ENCODE results near the gene TMEM9B. TPM values are rescaled to one million over a fixed set of nuclear protein-coding genes. Genes with fewer than 3 reads are reported as not detected.
"Not testable (repeated sequence)": the region's sequence is repeated elsewhere in the genome, so short reads cannot be mapped to it uniquely, and the experiment has no call there.

The TMEM9B gene
- total and polyA plus RNA-seq, 3 experiments from 2014 or later = 31.3 to 113 (median 32.7) TPM

GRCh38 chr11:8987446-8987845 lies 23.2 kb upstream of the TMEM9B start:
- Histone ChIP-seq H3K27ac (ENCODE audit: low read depth, low read length) (no peak overlapping the region), H3K36me3 (ENCODE audit: insufficient read depth, low read length) (no peaks in the 10 kb centered on the region), H3K9me3 (ENCODE audit: low read length) (no peaks in the 10 kb centered on the region), H3K4me3 (ENCODE audit: low read length) (no peak overlapping the region), H3K4me1 (ENCODE audit: insufficient read depth, low read length) (no peaks in the 10 kb centered on the region), H3K27me3 (ENCODE audit: insufficient read depth, low read length, poor library complexity, severe bottlenecking) (no peaks in the 10 kb centered on the region)
- POLR2A ChIA-PET = no interaction called here
- Mint-ChIP-seq H3K36me3 (no peaks in the 10 kb centered on the region), H3K9me3 (no peaks in the 10 kb centered on the region), H3K27ac (no peak overlapping the region), H3K27me3 (peaks cover 3 to 19% of the 10 kb centered on the region in 2 donors), H3K4me3 (no peak overlapping the region), H3K4me1 (no peaks in the 10 kb centered on the region)
- CTCF ChIA-PET = no interaction called here
- no peak for DNase-seq

- CTCF ChIA-PET; H3K27ac ChIP-seq (ENCODE audit: low read depth, low read length); DNase-seq; H3K4me3 ChIP-seq (ENCODE audit: low read length); H3K27ac Mint-ChIP-seq; H3K27me3 ChIP-seq (ENCODE audit: insufficient read depth, low read length, poor library complexity, severe bottlenecking); H3K36me3 Mint-ChIP-seq; H3K36me3 ChIP-seq (ENCODE audit: insufficient read depth, low read length); H3K4me3 Mint-ChIP-seq; H3K4me1 Mint-ChIP-seq; POLR2A ChIA-PET; H3K9me3 ChIP-seq (ENCODE audit: low read length); H3K4me1 ChIP-seq (ENCODE audit: insufficient read depth, low read length); H3K9me3 Mint-ChIP-seq: not testable (repeated sequence)
- peaks cover 3 to 19% of the 10 kb centered on the region in 2 donors for H3K27me3 Mint-ChIP-seq
Observed at GRCh38 chr11:8986772-8987171, 22.5 kb upstream of the TMEM9B start.

- H3K27me3 Mint-ChIP-seq = peaks cover 3 to 14% of the 10 kb centered on the region in 2 donors
- no peak for DNase-seq
- Histone ChIP-seq H3K27ac (ENCODE audit: low read depth, low read length) (no peak overlapping the region), H3K4me3 (ENCODE audit: low read length) (no peak overlapping the region), H3K27me3 (ENCODE audit: insufficient read depth, low read length, poor library complexity, severe bottlenecking) (no peaks in the 10 kb centered on the region), H3K9me3 (ENCODE audit: low read length) (no peaks in the 10 kb centered on the region), H3K4me1 (ENCODE audit: insufficient read depth, low read length) (no peaks in the 10 kb centered on the region), H3K36me3 (ENCODE audit: insufficient read depth, low read length) (no peaks in the 10 kb centered on the region)
- no peaks in the 10 kb centered on the region for H3K9me3 Mint-ChIP-seq
- CTCF ChIA-PET = no interaction called here
- H3K4me3 Mint-ChIP-seq = no peak overlapping the region
- H3K4me1 Mint-ChIP-seq = no peaks in the 10 kb centered on the region
- no peak overlapping the region for H3K27ac Mint-ChIP-seq
- POLR2A ChIA-PET = no interaction called here
- H3K36me3 Mint-ChIP-seq = no peaks in the 10 kb centered on the region
Observed at GRCh38 chr11:8985462-8985861, 21.2 kb upstream of the TMEM9B start.

- no peak for DNase-seq
- Mint-ChIP-seq H3K9me3 (no peaks in the 10 kb centered on the region), H3K27me3 (peaks cover 0 to 9% of the 10 kb centered on the region in 2 donors), H3K4me1 (no peaks in the 10 kb centered on the region), H3K27ac (no peak overlapping the region), H3K36me3 (no peaks in the 10 kb centered on the region), H3K4me3 (no peak overlapping the region)
- no peak overlapping the region for H3K4me3 ChIP-seq (ENCODE audit: low read length)
- no peak overlapping the region for H3K27ac ChIP-seq (ENCODE audit: low read depth, low read length)
- H3K4me1 ChIP-seq (ENCODE audit: insufficient read depth, low read length) = no peaks in the 10 kb centered on the region
- no peaks in the 10 kb centered on the region for H3K27me3 ChIP-seq (ENCODE audit: insufficient read depth, low read length, poor library complexity, severe bottlenecking)
- CTCF ChIA-PET = no interaction called here
- H3K9me3 ChIP-seq (ENCODE audit: low read length) = no peaks in the 10 kb centered on the region
- H3K36me3 ChIP-seq (ENCODE audit: insufficient read depth, low read length) = no peaks in the 10 kb centered on the region
- POLR2A ChIA-PET = no interaction called here
Observed at GRCh38 chr11:8983552-8983951, 19.3 kb upstream of the TMEM9B start.

GRCh38 chr11:8980485-8980884 lies 16.2 kb upstream of the TMEM9B start:
- ChIA-PET POLR2A (no interaction called here), CTCF (no interaction called here)
- H3K4me1 ChIP-seq (ENCODE audit: insufficient read depth, low read length) = no peaks in the 10 kb centered on the region
- H3K27ac Mint-ChIP-seq = no peak overlapping the region
- DNase-seq = no peak
- H3K9me3 ChIP-seq (ENCODE audit: low read length) = no peaks in the 10 kb centered on the region
- H3K4me3 ChIP-seq (ENCODE audit: low read length) = no peak overlapping the region
- no peaks in the 10 kb centered on the region for H3K9me3 Mint-ChIP-seq
- H3K27me3 ChIP-seq (ENCODE audit: insufficient read depth, low read length, poor library complexity, severe bottlenecking) = no peaks in the 10 kb centered on the region
- no peaks in the 10 kb centered on the region for H3K27me3 Mint-ChIP-seq
- no peaks in the 10 kb centered on the region for H3K36me3 Mint-ChIP-seq
- H3K36me3 ChIP-seq (ENCODE audit: insufficient read depth, low read length) = no peaks in the 10 kb centered on the region
- no peak overlapping the region for H3K4me3 Mint-ChIP-seq
- no peak overlapping the region for H3K27ac ChIP-seq (ENCODE audit: low read depth, low read length)
- no peaks in the 10 kb centered on the region for H3K4me1 Mint-ChIP-seq

GRCh38 chr11:8979365-8979764 lies 15.1 kb upstream of the TMEM9B start:
- CTCF ChIA-PET, POLR2A ChIA-PET: not testable (repeated sequence)

GRCh38 chr11:8973121-8973520 lies 8.9 kb upstream of the TMEM9B start:
- Mint-ChIP-seq H3K4me1 (no peaks in the 10 kb centered on the region), H3K27me3 (no peaks in the 10 kb centered on the region), H3K9me3 (no peaks in the 10 kb centered on the region), H3K4me3 (no peak overlapping the region), H3K27ac (peak overlapping the region in 1 of 8 donors; percentile 17), H3K36me3 (peaks cover 0 to 5% (median 0%) of the 10 kb centered on the region in 3 donors)
- Histone ChIP-seq H3K36me3 (ENCODE audit: insufficient read depth, low read length) (no peaks in the 10 kb centered on the region), H3K27me3 (ENCODE audit: insufficient read depth, low read length, poor library complexity, severe bottlenecking) (no peaks in the 10 kb centered on the region), H3K9me3 (ENCODE audit: low read length) (no peaks in the 10 kb centered on the region), H3K4me3 (ENCODE audit: low read length) (no peak overlapping the region), H3K27ac (ENCODE audit: low read depth, low read length) (no peak overlapping the region), H3K4me1 (ENCODE audit: insufficient read depth, low read length) (no peaks in the 10 kb centered on the region)
- no peak for DNase-seq
- ChIA-PET POLR2A (interaction anchor here (0.6 kb wide), 1 partner anchor 8 kb away, joined by 3 read pairs; no protein-coding TSS in a partner anchor), CTCF (no interaction called here)

More at GRCh38 chr11:8979365-8979764, 15.1 kb upstream of the TMEM9B start:
- not testable (repeated sequence) for H3K9me3 ChIP-seq (ENCODE audit: low read length); H3K27me3 ChIP-seq (ENCODE audit: insufficient read depth, low read length, poor library complexity, severe bottlenecking); H3K27ac Mint-ChIP-seq; DNase-seq; H3K4me1 Mint-ChIP-seq; H3K4me3 Mint-ChIP-seq; H3K36me3 Mint-ChIP-seq; H3K4me3 ChIP-seq (ENCODE audit: low read length); H3K27me3 Mint-ChIP-seq; H3K9me3 Mint-ChIP-seq; H3K36me3 ChIP-seq (ENCODE audit: insufficient read depth, low read length); H3K4me1 ChIP-seq (ENCODE audit: insufficient read depth, low read length); H3K27ac ChIP-seq (ENCODE audit: low read depth, low read length)

- Histone ChIP-seq H3K36me3 (ENCODE audit: insufficient read depth, low read length) (no peaks in the 10 kb centered on the region), H3K27ac (ENCODE audit: low read depth, low read length) (no peak overlapping the region), H3K4me1 (ENCODE audit: insufficient read depth, low read length) (no peaks in the 10 kb centered on the region), H3K27me3 (ENCODE audit: insufficient read depth, low read length, poor library complexity, severe bottlenecking) (no peaks in the 10 kb centered on the region), H3K4me3 (ENCODE audit: low read length) (no peak overlapping the region), H3K9me3 (ENCODE audit: low read length) (no peaks in the 10 kb centered on the region)
- Mint-ChIP-seq H3K4me3 (no peak overlapping the region), H3K4me1 (no peaks in the 10 kb centered on the region), H3K36me3 (peaks cover 0 to 7% (median 5%) of the 10 kb centered on the region in 3 donors), H3K9me3 (no peaks in the 10 kb centered on the region), H3K27me3 (no peaks in the 10 kb centered on the region), H3K27ac (no peak overlapping the region)
- no peak for DNase-seq
- POLR2A ChIA-PET = no interaction called here
- CTCF ChIA-PET = no interaction called here
Observed at GRCh38 chr11:8971924-8972316, 7.7 kb upstream of the TMEM9B start.

Measured in CD8-positive, alpha-beta memory T cell (primary cell).